GM12878 (cell line): ENCODE measurements around the gene DTX4. TPM values are rescaled to one million over a fixed set of nuclear protein-coding genes. Genes with fewer than 3 reads are reported as not detected.
A peak's percentile ranks its signal among the peaks of the same experiment; 100 is the strongest.

Experiments used
- ATAC-seq: fragments of 200-7000 bp; cut with Tn5 transposase; 3 replicates; pipeline ENCODE4 v1.9.1; 2020; ENCODE audit warnings: mild to moderate bottlenecking, moderate library complexity
- BruUV-seq: library from RNA; stranded (reverse); fragments of 400-500 nt; replicated peaks from 2 replicates; lab custom pipeline; 2021; lab: Mats Ljungman, UMichigan
- CTCF ChIA-PET: fragments of 300-600 bp; sonication (Branson Sonifier 250); formaldehyde crosslinking; extraction: SDS; loops from one replicate; lab custom pipeline; 2021; ENCODE audit warnings: inconsistent platforms; lab: Yijun Ruan, JAX
- POLR2A ChIA-PET: fragments of 350-600 bp; formaldehyde crosslinking; extraction: SDS; loops from one replicate; lab custom pipeline; 2021; ENCODE audit warnings: inconsistent platforms; lab: Charles Lee
- RAD21 ChIA-PET: fragments of 300-600 bp; sonication (Branson Sonifier 250); formaldehyde crosslinking; loops from one replicate; lab custom pipeline; 2023; ENCODE audit warnings: antibody characterized with exemption; ENCODE audit not compliant: unreplicated experiment; lab: Charles Lee
- SMC1A ChIA-PET: fragments of 300-600 bp; sonication (Branson Sonifier 250); formaldehyde crosslinking; loops from one replicate; lab custom pipeline; 2023; ENCODE audit not compliant: unreplicated experiment, uncharacterized antibody; lab: Charles Lee
- DNase-seq: peaks from one replicate; pipeline ENCODE4 v3.0.0-alpha.2; 2011; ENCODE audit warnings: low read depth, low spot score
- FAIRE-seq: peaks from 3 replicates; lab custom pipeline; 2011; peaks lifted over from hg19 to GRCh38; lab: Jason Lieb, UNC
- H2AFZ ChIP-seq: 2 replicates; pipeline ENCODE4 v1.6.0; 2011; ENCODE audit warnings: low read depth, low read length, control low read depth; ENCODE audit not compliant: control insufficient read depth
- H3K27ac ChIP-seq: 2 replicates; pipeline ENCODE4 v1.5.1; 2011; ENCODE audit warnings: control low read depth; ENCODE audit not compliant: control insufficient read depth, insufficient read depth
- H3K27me3 ChIP-seq, 2 experiments: replicated peaks in 1 of 2; 2 replicates each; pipeline versions ENCODE4 v1.6.0 to v1.6.1; 2011; ENCODE audit warnings: low read length in 1 of 2; ENCODE audit not compliant: control insufficient read depth in 2 of 2, insufficient read depth in 2 of 2
- H3K36me3 ChIP-seq, 2 experiments: 2 replicates each; pipeline ENCODE4 v1.5.1; 2011; ENCODE audit warnings: low read length in 1 of 2; ENCODE audit not compliant: control insufficient read depth in 2 of 2, insufficient read depth in 2 of 2
- H3K4me1 ChIP-seq: 2 replicates; pipeline ENCODE4 v1.6.1; 2011; ENCODE audit warnings: mild to moderate bottlenecking, low read length, moderate library complexity, mixed read lengths; ENCODE audit not compliant: control insufficient read depth, insufficient read depth
- H3K4me2 ChIP-seq: 2 replicates; pipeline ENCODE4 v1.6.0; 2011; ENCODE audit warnings: control low read depth; ENCODE audit not compliant: control insufficient read depth, insufficient read depth
- H3K4me3 ChIP-seq: fragments of 200-600 bp; sonication (generic); 2 replicates; pipeline ENCODE4 v1.5.1; 2016
- H3K79me2 ChIP-seq: 2 replicates; pipeline ENCODE4 v1.6.0; 2011; ENCODE audit warnings: low read length; ENCODE audit not compliant: control insufficient read depth, insufficient read depth
- H3K9ac ChIP-seq: 2 replicates; pipeline ENCODE4 v1.8.0; 2011; ENCODE audit warnings: low read length, control low read depth, mixed read lengths; ENCODE audit not compliant: control insufficient read depth, insufficient read depth
- H3K9me3 ChIP-seq: replicated peaks from 3 replicates; pipeline ENCODE4 v1.5.1; 2011; ENCODE audit warnings: mild to moderate bottlenecking, low read length; ENCODE audit not compliant: control insufficient read depth, insufficient read depth
- H4K20me1 ChIP-seq: 2 replicates; pipeline ENCODE4 v1.6.0; 2011; ENCODE audit not compliant: control insufficient read depth, insufficient read depth
- BMI1 ChIP-seq: fragments of 450-650 bp; IDR thresholded peaks from 2 replicates; pipeline ENCODE4 v1.6.1; 2016; ENCODE audit warnings: mild to moderate bottlenecking, moderate library complexity, borderline replicate concordance
- BRCA1 ChIP-seq: IDR thresholded peaks from 2 replicates; pipeline ENCODE4 v1.6.1; 2011; ENCODE audit warnings: low read depth, low read length, improper control_type of control experiment
- IKZF1 ChIP-seq: fragments of 450-650 bp; conservative IDR thresholded peaks from 2 replicates; pipeline ENCODE4 v1.6.1; 2017; ENCODE audit warnings: antibody characterized with exemption, mild to moderate bottlenecking
- JUND ChIP-seq: IDR thresholded peaks from 2 replicates; pipeline ENCODE4 v1.6.1; 2012; ENCODE audit warnings: low read depth, mild to moderate bottlenecking, low read length, improper control_type of control experiment, moderate library complexity
- KLF5 ChIP-seq: fragments of 450-650 bp; IDR thresholded peaks from 2 replicates; pipeline ENCODE4 v1.6.1; 2014; ENCODE audit warnings: mild to moderate bottlenecking; ENCODE audit not compliant: partially characterized antibody
- MTA3 ChIP-seq: IDR thresholded peaks from 2 replicates; pipeline ENCODE4 v1.6.1; 2012; ENCODE audit warnings: low read length, inconsistent platforms, borderline replicate concordance
- SMC3 ChIP-seq: IDR thresholded peaks from 2 replicates; pipeline ENCODE4 v1.6.1; 2011; ENCODE audit warnings: low read length, improper control_type of control experiment, borderline replicate concordance
- SREBF2 ChIP-seq: IDR thresholded peaks from 2 replicates; pipeline ENCODE4 v1.6.1; 2012; ENCODE audit warnings: mild to moderate bottlenecking, low read length
- YY1 ChIP-seq: IDR thresholded peaks from 2 replicates; pipeline ENCODE4 v1.6.1; 2011; ENCODE audit warnings: low read depth, mild to moderate bottlenecking, low read length
- ZNF207 ChIP-seq: fragments of 450-650 bp; IDR thresholded peaks from 2 replicates; pipeline ENCODE4 v1.6.1; 2014; ENCODE audit warnings: antibody characterized with exemption, mild to moderate bottlenecking, borderline replicate concordance
- ZZZ3 ChIP-seq: IDR thresholded peaks from 2 replicates; pipeline ENCODE4 v1.6.1; 2011; ENCODE audit warnings: low read depth; ENCODE audit not compliant: control insufficient read depth, insufficient read length
- WGBS: methylation state at CpG from one replicate; pipeline ENCODE4 v1.1.6; 2016; ENCODE audit warnings: low lambda C conversion rate; ENCODE audit not compliant: insufficient replicate concordance, insufficient coverage; ENCODE audit errors: missing lambda C conversion rate; 5-methylcytosine and 5-hydroxymethylcytosine counted together
- in situ Hi-C: fragments of 300-500 bp; cut with MboI; formaldehyde crosslinking; loops from 9 replicates; pipeline ENCODE4 v1.14.3; 2018; ENCODE audit warnings: mixed read lengths
- intact Hi-C: fragments of 100-400 bp; cut with micrococcal nuclease; formaldehyde crosslinking; loops from one replicate; pipeline ENCODE4 v1.14.2; 2022; ENCODE audit not compliant: unreplicated experiment
- polyA plus RNA-seq, 11 experiments: library from polyadenylated mRNA; depleted of rRNA in 4 of 11; unstranded in 6 of 11; stranded (reverse) in 5 of 11; fragments of >200 nt; fragmentation: Nextera tagmentation in 4 of 11; fragmentation: Illumina TruSeq in 1 of 11; extraction: Ambion mirVana in 4 of 11; extraction: Trizol in 1 of 11; gene quantifications; 1 replicate in 1 of 11; 2 replicates in 10 of 11; pipeline versions ENCODE4 v1.2.1 to v1.2.3, GENCODE V29; 2011 to 2016; ENCODE audit warnings: inconsistent platforms in 2 of 11, missing spikeins in 2 of 11, low read depth in 1 of 11
- total RNA-seq, 4 experiments: library from RNA; depleted of rRNA in 3 of 4; stranded (reverse); fragments of >200 nt in 3 of 4; fragmentation: Illumina TruSeq in 1 of 4; extraction: Trizol in 1 of 4; gene quantifications; 2 replicates each; pipeline versions ENCODE4 v1.2.1 to v1.2.3, GENCODE V29; 2013 to 2021
- TF ChIP-seq, protein P1 (sequence below): fragments of 450-650 bp; IDR thresholded peaks from 2 replicates; pipeline ENCODE4 v1.6.1; 2017; ENCODE audit warnings: antibody characterized with exemption, mild to moderate bottlenecking, moderate library complexity
- TF ChIP-seq, protein P2 (sequence below): fragments of 450-650 bp; IDR thresholded peaks from 2 replicates; pipeline ENCODE4 v1.6.1; 2017; ENCODE audit warnings: mild to moderate bottlenecking, moderate library complexity

DTX4 gene
- total and polyA plus RNA-seq, 10 of the 15 experiments (the other 5 are each of a cell fraction or from before 2014, with no cell fraction given), result 3.8 to 25.8 (median 10.5) TPM

DNA sequence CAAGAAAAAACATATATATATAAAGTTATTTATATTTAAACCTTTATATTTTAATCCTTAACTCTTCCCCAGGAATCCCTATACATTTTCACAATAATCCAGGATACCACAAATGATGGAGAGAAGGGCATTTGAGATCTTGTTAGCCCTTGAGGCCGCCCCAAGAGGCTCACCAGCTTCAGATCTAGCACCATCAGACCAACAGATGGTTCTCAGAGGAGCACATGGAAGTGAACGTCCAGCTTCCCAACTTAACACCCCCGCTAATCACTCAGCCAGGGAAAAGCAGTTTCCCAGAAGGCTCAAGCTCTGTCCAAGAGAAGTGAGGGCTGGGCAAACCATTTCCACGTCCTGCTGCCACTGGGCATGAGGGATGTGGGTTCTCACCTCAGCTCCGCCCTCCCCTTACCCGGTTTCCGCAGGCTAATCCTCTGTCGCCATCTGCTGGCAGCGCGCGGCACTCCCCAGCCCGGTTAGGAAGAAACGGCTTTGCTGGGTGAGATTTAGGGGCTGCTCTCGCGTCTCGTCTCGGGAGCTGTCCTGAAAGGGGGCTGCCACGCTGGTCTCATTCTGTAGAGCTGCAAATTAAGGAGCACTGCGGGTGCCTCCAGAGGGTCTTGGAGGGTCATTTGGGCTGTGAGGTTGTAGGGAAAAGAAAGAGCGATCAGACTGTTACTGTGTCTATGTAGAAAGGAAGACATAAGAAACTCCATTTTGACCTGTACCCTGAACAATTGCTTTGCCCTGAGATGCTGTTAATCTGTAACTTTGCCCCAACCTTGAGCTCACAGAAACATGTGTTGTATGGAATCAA lies 36.1 kb upstream of the DTX4 start:
- no peaks in the 10 kb centered on the region for H3K79me2 ChIP-seq
- H3K27me3 ChIP-seq, result no peaks in the 10 kb centered on the region
- ChIA-PET RAD21 (interaction anchor here (0.6 to 3.7 kb wide), 20 partner anchors 8 to 234 kb away, joined by 3 to 33 read pairs (median 4); partner anchors contain the start of gene FAM111B), POLR2A (interaction anchor here (0.8 kb wide), 1 partner anchor 9 kb away, joined by 3 read pairs; no protein-coding TSS in a partner anchor), CTCF (interaction anchor here (0.6 to 3.1 kb wide), 54 partner anchors 8 to 1376 kb away, joined by 3 to 49 read pairs (median 4); partner anchors contain the start of genes DTX4, FAM111B and OR5A1), SMC1A (interaction anchor here (0.6 to 3.6 kb wide), 20 partner anchors 9 to 489 kb away, joined by 3 to 28 read pairs (median 6); partner anchors contain the start of gene FAM111B)
- H3K36me3 ChIP-seq, result peaks cover 1 to 3% of the 10 kb centered on the region in 2 experiments; a peak in 1 of 4 replicates
- FAIRE-seq, result peak; percentile 83
- peak overlapping the region; percentile 11; the same call in 1 of the 2 replicates for H3K4me2 ChIP-seq
- ATAC-seq, result peak; percentile 100
- no TSS peak for BruUV-seq
- H3K27ac ChIP-seq, result no peak overlapping the region
- H3K9me3 ChIP-seq, result peaks cover 11% of the 10 kb centered on the region; the same call in 2 of the 3 replicates
- in situ Hi-C loops (no loop called here), intact Hi-C loops (loop anchor here (1.0 to 10.0 kb wide), 6 partner anchors 39 to 482 kb away; no protein-coding TSS in a partner anchor)
- DNase-seq, result peak; percentile 40
- WGBS, result 14% methylated on average over 20 of the region's 20 CpGs
- H2AFZ ChIP-seq, result peak overlapping the region; percentile 66
- H4K20me1 ChIP-seq, result no peaks in the 10 kb centered on the region
- no peak overlapping the region for H3K9ac ChIP-seq
- H3K4me1 ChIP-seq, result no peaks in the 10 kb centered on the region
- H3K4me3 ChIP-seq, result no peak overlapping the region
- TF ChIP-seq, protein P1, sequence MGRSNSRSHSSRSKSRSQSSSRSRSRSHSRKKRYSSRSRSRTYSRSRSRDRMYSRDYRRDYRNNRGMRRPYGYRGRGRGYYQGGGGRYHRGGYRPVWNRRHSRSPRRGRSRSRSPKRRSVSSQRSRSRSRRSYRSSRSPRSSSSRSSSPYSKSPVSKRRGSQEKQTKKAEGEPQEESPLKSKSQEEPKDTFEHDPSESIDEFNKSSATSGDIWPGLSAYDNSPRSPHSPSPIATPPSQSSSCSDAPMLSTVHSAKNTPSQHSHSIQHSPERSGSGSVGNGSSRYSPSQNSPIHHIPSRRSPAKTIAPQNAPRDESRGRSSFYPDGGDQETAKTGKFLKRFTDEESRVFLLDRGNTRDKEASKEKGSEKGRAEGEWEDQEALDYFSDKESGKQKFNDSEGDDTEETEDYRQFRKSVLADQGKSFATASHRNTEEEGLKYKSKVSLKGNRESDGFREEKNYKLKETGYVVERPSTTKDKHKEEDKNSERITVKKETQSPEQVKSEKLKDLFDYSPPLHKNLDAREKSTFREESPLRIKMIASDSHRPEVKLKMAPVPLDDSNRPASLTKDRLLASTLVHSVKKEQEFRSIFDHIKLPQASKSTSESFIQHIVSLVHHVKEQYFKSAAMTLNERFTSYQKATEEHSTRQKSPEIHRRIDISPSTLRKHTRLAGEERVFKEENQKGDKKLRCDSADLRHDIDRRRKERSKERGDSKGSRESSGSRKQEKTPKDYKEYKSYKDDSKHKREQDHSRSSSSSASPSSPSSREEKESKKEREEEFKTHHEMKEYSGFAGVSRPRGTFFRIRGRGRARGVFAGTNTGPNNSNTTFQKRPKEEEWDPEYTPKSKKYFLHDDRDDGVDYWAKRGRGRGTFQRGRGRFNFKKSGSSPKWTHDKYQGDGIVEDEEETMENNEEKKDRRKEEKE, result no peak
- TF ChIP-seq YY1 (peak; percentile 80), SMC3 (peak; percentile 87), KLF5 (no peak), IKZF1 (peak; percentile 46), BRCA1 (no peak), ZZZ3 (no peak), ZNF207 (no peak), BMI1 (no peak), MTA3 (no peak), SREBF2 (no peak), JUND (no peak)
- TF ChIP-seq, protein P2, sequence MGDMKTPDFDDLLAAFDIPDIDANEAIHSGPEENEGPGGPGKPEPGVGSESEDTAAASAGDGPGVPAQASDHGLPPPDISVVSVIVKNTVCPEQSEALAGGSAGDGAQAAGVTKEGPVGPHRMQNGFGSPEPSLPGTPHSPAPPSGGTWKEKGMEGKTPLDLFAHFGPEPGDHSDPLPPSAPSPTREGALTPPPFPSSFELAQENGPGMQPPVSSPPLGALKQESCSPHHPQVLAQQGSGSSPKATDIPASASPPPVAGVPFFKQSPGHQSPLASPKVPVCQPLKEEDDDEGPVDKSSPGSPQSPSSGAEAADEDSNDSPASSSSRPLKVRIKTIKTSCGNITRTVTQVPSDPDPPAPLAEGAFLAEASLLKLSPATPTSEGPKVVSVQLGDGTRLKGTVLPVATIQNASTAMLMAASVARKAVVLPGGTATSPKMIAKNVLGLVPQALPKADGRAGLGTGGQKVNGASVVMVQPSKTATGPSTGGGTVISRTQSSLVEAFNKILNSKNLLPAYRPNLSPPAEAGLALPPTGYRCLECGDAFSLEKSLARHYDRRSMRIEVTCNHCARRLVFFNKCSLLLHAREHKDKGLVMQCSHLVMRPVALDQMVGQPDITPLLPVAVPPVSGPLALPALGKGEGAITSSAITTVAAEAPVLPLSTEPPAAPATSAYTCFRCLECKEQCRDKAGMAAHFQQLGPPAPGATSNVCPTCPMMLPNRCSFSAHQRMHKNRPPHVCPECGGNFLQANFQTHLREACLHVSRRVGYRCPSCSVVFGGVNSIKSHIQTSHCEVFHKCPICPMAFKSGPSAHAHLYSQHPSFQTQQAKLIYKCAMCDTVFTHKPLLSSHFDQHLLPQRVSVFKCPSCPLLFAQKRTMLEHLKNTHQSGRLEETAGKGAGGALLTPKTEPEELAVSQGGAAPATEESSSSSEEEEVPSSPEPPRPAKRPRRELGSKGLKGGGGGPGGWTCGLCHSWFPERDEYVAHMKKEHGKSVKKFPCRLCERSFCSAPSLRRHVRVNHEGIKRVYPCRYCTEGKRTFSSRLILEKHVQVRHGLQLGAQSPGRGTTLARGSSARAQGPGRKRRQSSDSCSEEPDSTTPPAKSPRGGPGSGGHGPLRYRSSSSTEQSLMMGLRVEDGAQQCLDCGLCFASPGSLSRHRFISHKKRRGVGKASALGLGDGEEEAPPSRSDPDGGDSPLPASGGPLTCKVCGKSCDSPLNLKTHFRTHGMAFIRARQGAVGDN, result 0 out of 2 replicates have a peak, but pooled peaks have one; percentile 44
